ENCODE data around the gene SORBS2. TPM values are rescaled to one million over a fixed set of nuclear protein-coding genes. Genes with fewer than 3 reads are reported as not detected.

SORBS2 gene
- total and polyA plus RNA-seq, 7 donors, result 7.9 to 1,032 (median 849) TPM

GRCh38 chr4:185820146-185821028, 8.4 kb upstream of the SORBS2 start:
- Histone ChIP-seq H3K4me3 (peak overlapping the region in 2 of 4 donors; percentile 23 to 24), H3K27ac (peak overlapping the region in 3 of 4 donors; percentile 64 to 72 (median 72)), H3K4me1 (peaks cover 0 to 29% (median 15%) of the 10 kb centered on the region in 4 donors), H3K27me3 (no peaks in the 10 kb centered on the region), H3K9me3 (no peaks in the 10 kb centered on the region), H3K36me3 (no peaks in the 10 kb centered on the region)
- DNase-seq, result no peak
- 76 to 84% methylated on average over 29 of the region's 29 CpGs for WGBS, 2 donors
- TF ChIP-seq POLR2AphosphoS5 (IDR thresholded peaks at IDR 0.05) (no peak), EP300 (IDR thresholded peaks at IDR 0.05) (no peak), POLR2A (IDR thresholded peaks at IDR 0.05) (no peak)
- TF ChIP-seq, protein P1, sequence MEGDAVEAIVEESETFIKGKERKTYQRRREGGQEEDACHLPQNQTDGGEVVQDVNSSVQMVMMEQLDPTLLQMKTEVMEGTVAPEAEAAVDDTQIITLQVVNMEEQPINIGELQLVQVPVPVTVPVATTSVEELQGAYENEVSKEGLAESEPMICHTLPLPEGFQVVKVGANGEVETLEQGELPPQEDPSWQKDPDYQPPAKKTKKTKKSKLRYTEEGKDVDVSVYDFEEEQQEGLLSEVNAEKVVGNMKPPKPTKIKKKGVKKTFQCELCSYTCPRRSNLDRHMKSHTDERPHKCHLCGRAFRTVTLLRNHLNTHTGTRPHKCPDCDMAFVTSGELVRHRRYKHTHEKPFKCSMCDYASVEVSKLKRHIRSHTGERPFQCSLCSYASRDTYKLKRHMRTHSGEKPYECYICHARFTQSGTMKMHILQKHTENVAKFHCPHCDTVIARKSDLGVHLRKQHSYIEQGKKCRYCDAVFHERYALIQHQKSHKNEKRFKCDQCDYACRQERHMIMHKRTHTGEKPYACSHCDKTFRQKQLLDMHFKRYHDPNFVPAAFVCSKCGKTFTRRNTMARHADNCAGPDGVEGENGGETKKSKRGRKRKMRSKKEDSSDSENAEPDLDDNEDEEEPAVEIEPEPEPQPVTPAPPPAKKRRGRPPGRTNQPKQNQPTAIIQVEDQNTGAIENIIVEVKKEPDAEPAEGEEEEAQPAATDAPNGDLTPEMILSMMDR (IDR thresholded peaks at IDR 0.05), result no peak
- intact Hi-C loops (cut with DNase I), result no loop called here

DNA sequence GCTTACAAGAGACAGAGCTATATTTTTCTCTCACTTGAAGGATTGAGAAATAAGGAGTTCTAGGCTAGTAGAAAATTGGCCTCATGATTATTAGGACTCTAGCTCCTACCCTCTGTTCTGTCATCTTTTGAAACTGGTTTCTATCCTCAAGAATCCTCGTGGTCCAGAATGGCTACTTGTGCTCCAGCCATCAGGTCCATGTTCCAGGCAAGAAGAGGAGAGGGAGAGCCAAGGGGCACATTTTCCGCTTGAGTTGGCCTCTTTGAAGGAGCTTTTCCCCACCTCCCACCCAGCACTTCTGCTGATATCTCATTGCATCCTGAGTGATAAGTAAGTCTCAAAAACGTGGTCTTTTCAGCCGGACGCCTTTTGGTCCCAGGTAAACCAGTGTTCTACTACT, 7.2 kb upstream of the SORBS2 start:
- H3K27me3 ChIP-seq, result no peaks in the 10 kb centered on the region
- no peak for DNase-seq
- 91 to 94% methylated on average over 5 of the region's 5 CpGs for WGBS, 2 donors
- peak overlapping the region in 1 of 4 donors; percentile 72 for H3K27ac ChIP-seq
- no peak overlapping the region for H3K4me3 ChIP-seq
- H3K4me1 ChIP-seq, result peaks cover 0 to 29% (median 15%) of the 10 kb centered on the region in 4 donors
- TF ChIP-seq POLR2A (IDR thresholded peaks at IDR 0.05) (no peak), EP300 (IDR thresholded peaks at IDR 0.05) (no peak), POLR2AphosphoS5 (IDR thresholded peaks at IDR 0.05) (no peak)
- TF ChIP-seq, protein P1 (IDR thresholded peaks at IDR 0.05), result no peak
- H3K9me3 ChIP-seq, result no peaks in the 10 kb centered on the region
- H3K36me3 ChIP-seq, result no peaks in the 10 kb centered on the region
- intact Hi-C loops (cut with DNase I), result no loop called here

GRCh38 chr4:185817403-185817818, 5.4 kb upstream of the SORBS2 start:
- peak overlapping the region in 3 of 4 donors; percentile 35 to 69 (median 69) for H3K27ac ChIP-seq
- DNase-seq, result no peak
- H3K9me3 ChIP-seq, result no peaks in the 10 kb centered on the region
- H3K4me3 ChIP-seq, result peak overlapping the region in 2 of 4 donors; percentile 16 to 20
- H3K36me3 ChIP-seq, result no peaks in the 10 kb centered on the region
- intact Hi-C loops (cut with DNase I), result no loop called here
- no peaks in the 10 kb centered on the region for H3K27me3 ChIP-seq
- peaks cover 0 to 32% (median 17%) of the 10 kb centered on the region in 4 donors for H3K4me1 ChIP-seq
- 16 to 58% methylated on average over 8 of the region's 8 CpGs for WGBS, 2 donors
- TF ChIP-seq POLR2A (IDR thresholded peaks at IDR 0.05) (no peak), POLR2AphosphoS5 (IDR thresholded peaks at IDR 0.05) (no peak), EP300 (IDR thresholded peaks at IDR 0.05) (no peak)
- TF ChIP-seq, protein P1 (IDR thresholded peaks at IDR 0.05), result no peak

- WGBS, 2 donors, result 87 to 96% methylated on average over 8 of the region's 8 CpGs
- no peak for DNase-seq
- TF ChIP-seq EP300 (IDR thresholded peaks at IDR 0.05), result no peak
- no peak for TF ChIP-seq POLR2AphosphoS5 (IDR thresholded peaks at IDR 0.05)
- TF ChIP-seq POLR2A (IDR thresholded peaks at IDR 0.05), result no peak
- TF ChIP-seq, protein P1 (IDR thresholded peaks at IDR 0.05), result no peak
- Histone ChIP-seq H3K9me3 (no peaks in the 10 kb centered on the region), H3K4me1 (peaks cover 0 to 24% (median 11%) of the 10 kb centered on the region in 4 donors), H3K4me3 (no peak overlapping the region), H3K27ac (peak overlapping the region in 3 of 4 donors; percentile 78 to 87 (median 85)), H3K36me3 (no peaks in the 10 kb centered on the region), H3K27me3 (no peaks in the 10 kb centered on the region)
- intact Hi-C loops (cut with DNase I), result loop anchor here (5.0 kb wide), 1 partner anchor 214 kb away; no protein-coding TSS in a partner anchor
Measured at GRCh38 chr4:185813133-185813532, 1.1 kb upstream of the SORBS2 start.
